IgD-negative memory B cell (primary cell): ENCODE data around the gene MKLN1. TPM values are rescaled to one million over a fixed set of nuclear protein-coding genes. Genes with fewer than 3 reads are reported as not detected.

Source experiments
- H3K27ac Mint-ChIP-seq, 3 donors: one replicate each; pipeline ENCODE4 v1.8.0; 2020 to 2022; ENCODE audit warnings: mild to moderate bottlenecking in 3 of 3, mixed read lengths in 3 of 3, moderate library complexity in 1 of 3
- H3K27me3 Mint-ChIP-seq: one replicate; pipeline ENCODE4 v1.8.0; 2021; ENCODE audit warnings: mixed read lengths
- H3K36me3 Mint-ChIP-seq: one replicate; pipeline ENCODE4 v1.8.0; 2020; ENCODE audit warnings: mild to moderate bottlenecking, mixed read lengths
- H3K4me1 Mint-ChIP-seq, 3 donors: one replicate each; pipeline ENCODE4 v1.8.0; 2020 to 2022; ENCODE audit warnings: mixed read lengths in 3 of 3, mild to moderate bottlenecking in 1 of 3
- H3K4me3 Mint-ChIP-seq, 4 donors: one replicate each; pipeline ENCODE4 v1.8.0; 2020 to 2022; ENCODE audit warnings: mild to moderate bottlenecking in 4 of 4, mixed read lengths in 4 of 4, moderate library complexity in 3 of 4
- H3K9me3 Mint-ChIP-seq, 3 donors: one replicate each; pipeline ENCODE4 v1.8.0; 2020 to 2021; ENCODE audit warnings: mixed read lengths in 3 of 3, mild to moderate bottlenecking in 1 of 3
- polyA plus RNA-seq: library from polyadenylated mRNA; unstranded; fragments of 300-500 nt; fragmentation: Illumina TruSeq; gene quantifications from one replicate; pipeline ENCODE4 v1.2.3, GENCODE V29; 2021

Gene MKLN1
- polyA plus RNA-seq, 1 donor from 2014 or later: 19.3 TPM

- H3K9me3 Mint-ChIP-seq: no peaks in the 10 kb centered on the region
- H3K4me1 Mint-ChIP-seq: peaks cover 13 to 15% (median 15%) of the 10 kb centered on the region in 3 donors
- peaks cover 2% of the 10 kb centered on the region for H3K27me3 Mint-ChIP-seq
- H3K36me3 Mint-ChIP-seq: no peaks in the 10 kb centered on the region
- no peak overlapping the region for H3K27ac Mint-ChIP-seq
- no peak overlapping the region for H3K4me3 Mint-ChIP-seq
Measured at GRCh38 chr7:131524703-131525102, 197.0 kb downstream of the MKLN1 start.

- Mint-ChIP-seq H3K4me1 (peaks cover 13 to 15% (median 15%) of the 10 kb centered on the region in 3 donors), H3K27me3 (peaks cover 2% of the 10 kb centered on the region), H3K27ac (no peak overlapping the region), H3K4me3 (no peak overlapping the region), H3K36me3 (no peaks in the 10 kb centered on the region), H3K9me3 (no peaks in the 10 kb centered on the region)
Measured at GRCh38 chr7:131525820-131526219, 198.1 kb downstream of the MKLN1 start.

DNA sequence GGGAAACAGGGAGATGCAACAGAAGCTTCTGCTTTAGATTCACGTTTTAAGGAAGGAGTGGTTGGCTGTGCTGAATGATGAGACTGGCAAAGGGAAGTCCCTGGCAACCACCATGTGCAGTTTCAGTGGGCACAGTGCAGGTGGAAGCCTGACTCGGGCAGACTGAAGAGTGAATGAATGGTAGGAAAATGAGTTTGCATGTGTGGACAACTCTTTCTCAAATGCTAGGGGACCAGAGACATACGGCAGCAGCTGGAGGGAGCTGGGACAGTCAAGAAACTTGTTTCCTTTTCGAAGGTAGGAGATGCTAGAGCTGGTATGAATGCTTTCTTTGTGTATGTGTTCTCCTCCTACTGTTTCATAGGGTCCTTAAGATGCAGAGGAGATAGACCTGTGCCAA is 199.8 kb downstream of the MKLN1 start:
- H3K4me3 Mint-ChIP-seq: no peak overlapping the region
- peaks cover 9 to 13% (median 12%) of the 10 kb centered on the region in 3 donors for H3K4me1 Mint-ChIP-seq
- no peak overlapping the region for H3K27ac Mint-ChIP-seq
- H3K9me3 Mint-ChIP-seq: no peaks in the 10 kb centered on the region
- H3K27me3 Mint-ChIP-seq: peaks cover 2% of the 10 kb centered on the region
- no peaks in the 10 kb centered on the region for H3K36me3 Mint-ChIP-seq

GRCh38 chr7:131529179-131529578 is 201.5 kb downstream of the MKLN1 start:
- Mint-ChIP-seq H3K27me3 (peaks cover 2% of the 10 kb centered on the region), H3K4me3 (no peak overlapping the region), H3K4me1 (peaks cover 5 to 6% (median 5%) of the 10 kb centered on the region in 3 donors), H3K27ac (no peak overlapping the region), H3K9me3 (no peaks in the 10 kb centered on the region), H3K36me3 (no peaks in the 10 kb centered on the region)

DNA sequence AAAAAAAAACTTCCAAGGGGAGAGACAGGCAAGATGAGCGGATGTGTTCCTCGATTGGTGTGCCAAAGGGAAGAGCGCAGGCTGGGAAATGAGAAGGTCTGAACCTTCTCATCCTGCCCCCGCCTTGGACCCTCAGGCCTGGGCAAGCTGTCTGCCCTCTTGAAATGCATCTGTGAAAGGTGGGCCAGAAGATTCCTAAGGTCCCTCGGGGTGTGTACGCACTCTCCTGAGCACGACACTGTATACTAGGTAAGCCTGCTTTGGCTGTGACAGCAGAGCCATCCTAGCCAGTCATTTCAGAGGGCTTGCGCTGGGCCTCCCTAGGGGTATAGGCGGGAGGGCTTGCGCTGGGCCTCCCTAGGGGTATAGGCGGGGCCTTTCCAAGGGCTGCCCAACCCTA is 201.9 kb downstream of the MKLN1 start:
- no peak overlapping the region for H3K4me3 Mint-ChIP-seq
- peaks cover 5 to 6% (median 5%) of the 10 kb centered on the region in 3 donors for H3K4me1 Mint-ChIP-seq
- no peak overlapping the region for H3K27ac Mint-ChIP-seq
- H3K9me3 Mint-ChIP-seq: no peaks in the 10 kb centered on the region
- H3K27me3 Mint-ChIP-seq: peaks cover 2% of the 10 kb centered on the region
- H3K36me3 Mint-ChIP-seq: no peaks in the 10 kb centered on the region

- peaks cover 5 to 6% (median 5%) of the 10 kb centered on the region in 3 donors for H3K4me1 Mint-ChIP-seq
- H3K36me3 Mint-ChIP-seq: no peaks in the 10 kb centered on the region
- H3K9me3 Mint-ChIP-seq: no peaks in the 10 kb centered on the region
- peaks cover 2% of the 10 kb centered on the region for H3K27me3 Mint-ChIP-seq
- H3K4me3 Mint-ChIP-seq: no peak overlapping the region
- H3K27ac Mint-ChIP-seq: no peak overlapping the region
Measured at GRCh38 chr7:131530137-131530536, 202.5 kb downstream of the MKLN1 start.

DNA sequence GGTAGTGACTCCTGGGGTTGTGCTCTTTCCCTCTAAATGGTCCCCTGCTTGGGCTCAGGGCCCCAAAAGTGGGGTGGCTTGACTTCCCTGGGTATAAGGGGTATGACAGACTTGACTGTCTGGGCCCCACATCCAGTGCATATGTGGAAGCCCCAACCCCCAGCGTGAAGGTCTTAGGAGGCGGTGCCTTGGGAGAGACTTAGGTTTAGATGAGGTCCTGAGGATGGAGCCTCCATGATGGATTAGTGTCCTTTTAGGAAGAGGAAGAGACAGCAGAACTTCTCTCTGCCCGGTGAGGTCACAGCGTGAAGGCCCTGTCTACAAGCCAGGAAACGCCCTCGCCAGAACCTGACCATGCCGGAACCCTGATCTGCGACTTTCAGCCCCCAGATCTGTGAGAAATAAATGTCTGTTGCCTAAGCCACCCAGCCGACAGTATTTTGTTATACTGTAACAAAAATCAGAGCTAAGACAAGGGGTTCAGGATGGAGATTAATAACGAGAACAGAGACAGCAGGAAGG is 205.0 kb downstream of the MKLN1 start:
- H3K27me3 Mint-ChIP-seq: no peaks in the 10 kb centered on the region

DNA sequence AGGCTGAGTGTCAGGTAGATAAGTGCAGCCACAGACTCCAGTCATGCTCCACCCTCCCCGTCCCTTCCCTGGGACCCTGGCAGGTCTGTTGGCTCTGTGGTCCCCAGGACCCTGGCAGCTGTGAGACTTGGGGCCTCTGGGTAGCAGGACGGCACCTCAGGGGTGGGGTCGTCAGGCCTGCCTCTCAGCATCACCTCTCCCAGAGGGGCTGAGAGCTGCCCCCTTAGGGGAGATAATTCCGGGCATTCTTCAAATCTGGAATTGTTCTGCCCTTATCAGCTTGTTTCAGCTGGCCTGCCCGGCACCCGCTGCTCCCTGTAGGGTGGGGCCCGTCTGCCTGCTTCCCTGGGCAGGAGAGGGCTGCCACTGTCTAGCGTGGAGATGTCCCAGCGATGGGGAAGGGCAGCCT is 205.5 kb downstream of the MKLN1 start:
- Mint-ChIP-seq H3K9me3 (no peaks in the 10 kb centered on the region), H3K4me1 (no peaks in the 10 kb centered on the region), H3K36me3 (peaks cover 2% of the 10 kb centered on the region), H3K27ac (no peak overlapping the region), H3K27me3 (no peaks in the 10 kb centered on the region), H3K4me3 (no peak overlapping the region)

More for the DNA sequence above, 205.0 kb downstream of the MKLN1 start:
- Mint-ChIP-seq H3K27ac (no peak overlapping the region), H3K4me1 (peaks cover 0 to 2% (median 0%) of the 10 kb centered on the region in 3 donors), H3K9me3 (no peaks in the 10 kb centered on the region), H3K4me3 (no peak overlapping the region), H3K36me3 (peaks cover 2% of the 10 kb centered on the region)

DNA sequence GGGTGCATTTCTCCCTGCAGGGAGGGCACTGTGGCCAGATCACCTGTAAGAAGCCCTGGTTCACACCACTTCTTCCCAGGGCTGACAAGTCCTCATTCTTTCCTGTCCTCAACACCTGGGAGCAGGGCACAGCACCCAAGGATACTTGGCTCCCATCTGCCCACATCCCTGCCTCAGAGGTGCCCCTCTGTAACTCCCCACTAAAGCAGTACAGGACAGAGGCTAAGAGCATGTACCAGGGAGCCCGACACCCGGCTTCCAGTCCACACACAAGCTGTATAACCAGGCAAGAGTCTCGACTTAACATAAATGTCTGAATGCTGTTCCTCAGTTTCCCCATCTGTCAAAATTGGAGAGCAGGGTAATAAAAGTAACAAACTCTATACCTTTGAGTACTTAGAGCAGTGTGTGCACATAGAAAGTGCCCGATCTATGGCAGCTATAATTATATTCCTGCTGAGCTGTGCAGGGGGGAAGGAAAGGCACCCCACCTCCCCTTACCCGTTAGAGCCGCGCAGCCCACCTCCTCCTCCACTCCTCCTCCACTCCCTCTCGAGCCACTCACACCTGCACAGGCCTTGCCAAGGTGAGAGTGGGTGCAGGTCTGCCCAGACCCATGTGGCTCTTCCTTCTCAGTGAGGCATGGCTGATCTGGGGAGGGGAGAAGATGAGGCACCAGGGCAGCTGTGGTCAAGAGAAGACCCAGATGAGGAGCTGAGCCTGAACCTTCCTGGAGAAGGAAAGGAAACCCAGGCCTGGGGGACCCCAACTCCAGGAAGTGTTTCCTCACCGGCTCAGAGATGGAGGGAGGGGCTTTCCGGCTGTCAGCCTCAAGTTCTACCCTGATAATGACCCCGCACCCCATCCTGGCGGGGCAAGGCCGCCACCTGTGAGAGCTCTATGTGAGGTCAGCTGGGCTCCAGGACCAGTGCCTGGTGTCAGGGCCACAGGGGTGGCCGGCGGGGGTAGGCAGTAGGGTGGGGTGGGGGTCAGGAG is 206.2 kb downstream of the MKLN1 start:
- H3K36me3 Mint-ChIP-seq: peaks cover 2% of the 10 kb centered on the region
- H3K4me3 Mint-ChIP-seq: peak overlapping the region in 1 of 4 donors; percentile 51
- no peaks in the 10 kb centered on the region for H3K9me3 Mint-ChIP-seq
- no peaks in the 10 kb centered on the region for H3K27me3 Mint-ChIP-seq
- no peaks in the 10 kb centered on the region for H3K4me1 Mint-ChIP-seq
- peak overlapping the region in 1 of 3 donors; percentile 50 for H3K27ac Mint-ChIP-seq

- no peak overlapping the region for H3K4me3 Mint-ChIP-seq
- H3K27ac Mint-ChIP-seq: no peak overlapping the region
- H3K4me1 Mint-ChIP-seq: no peaks in the 10 kb centered on the region
- no peaks in the 10 kb centered on the region for H3K9me3 Mint-ChIP-seq
- no peaks in the 10 kb centered on the region for H3K27me3 Mint-ChIP-seq
- peaks cover 2% of the 10 kb centered on the region for H3K36me3 Mint-ChIP-seq
Measured at GRCh38 chr7:131536361-131536849, 208.7 kb downstream of the MKLN1 start.

DNA sequence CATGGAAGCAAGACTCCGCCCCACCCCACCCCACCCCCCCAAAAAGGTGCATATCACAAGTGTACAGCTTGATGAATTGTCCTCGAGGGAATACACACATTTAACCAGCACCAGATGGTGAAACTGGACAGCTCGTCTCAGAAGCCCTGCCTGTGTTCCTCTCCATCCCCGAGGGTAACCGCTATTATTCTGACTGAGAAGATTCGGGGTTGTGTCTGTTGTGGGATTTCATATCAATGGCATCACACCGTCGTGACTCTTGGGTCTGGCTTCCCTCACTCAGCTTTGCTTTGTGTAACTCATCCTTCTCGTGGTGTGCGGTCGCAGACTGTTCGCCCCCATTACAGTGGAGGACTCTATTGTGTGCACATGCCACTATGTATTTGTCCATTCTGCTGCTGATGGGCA is 209.9 kb downstream of the MKLN1 start:
- Mint-ChIP-seq H3K4me1 (no peaks in the 10 kb centered on the region), H3K36me3 (peaks cover 2% of the 10 kb centered on the region), H3K27me3 (no peaks in the 10 kb centered on the region), H3K27ac (no peak overlapping the region), H3K9me3 (no peaks in the 10 kb centered on the region), H3K4me3 (no peak overlapping the region)

- Mint-ChIP-seq H3K36me3 (peaks cover 2% of the 10 kb centered on the region), H3K9me3 (no peaks in the 10 kb centered on the region), H3K27me3 (no peaks in the 10 kb centered on the region)
Measured at GRCh38 chr7:131538071-131538812, 210.6 kb downstream of the MKLN1 start.

GRCh38 chr7:131538813-131539179 is 211.1 kb downstream of the MKLN1 start:
- no peak overlapping the region for H3K27ac Mint-ChIP-seq
- no peaks in the 10 kb centered on the region for H3K9me3 Mint-ChIP-seq
- H3K4me3 Mint-ChIP-seq: no peak overlapping the region
- H3K4me1 Mint-ChIP-seq: no peaks in the 10 kb centered on the region
- H3K27me3 Mint-ChIP-seq: no peaks in the 10 kb centered on the region
- peaks cover 2% of the 10 kb centered on the region for H3K36me3 Mint-ChIP-seq

More at GRCh38 chr7:131538071-131538812, 210.6 kb downstream of the MKLN1 start:
- Mint-ChIP-seq H3K27ac (no peak overlapping the region), H3K4me3 (no peak overlapping the region), H3K4me1 (no peaks in the 10 kb centered on the region)

- H3K36me3 Mint-ChIP-seq: peaks cover 2% of the 10 kb centered on the region
- no peaks in the 10 kb centered on the region for H3K9me3 Mint-ChIP-seq
- H3K27ac Mint-ChIP-seq: peak overlapping the region in 1 of 3 donors; percentile 62
Measured at GRCh38 chr7:131540491-131541162, 213.0 kb downstream of the MKLN1 start.

More at GRCh38 chr7:131540491-131541162, 213.0 kb downstream of the MKLN1 start:
- H3K4me3 Mint-ChIP-seq: no peak overlapping the region
- peaks cover 0 to 6% (median 0%) of the 10 kb centered on the region in 3 donors for H3K4me1 Mint-ChIP-seq
- H3K27me3 Mint-ChIP-seq: no peaks in the 10 kb centered on the region
